ENCODE measurements around the gene DCAF15. TPM values are rescaled to one million over a fixed set of nuclear protein-coding genes. Genes with fewer than 3 reads are reported as not detected.

The DCAF15 gene
- total RNA-seq, 1 donor, result 13.4 TPM

- DNase-seq (ENCODE audit: low read depth), result no peak
- no peak for TF ChIP-seq CTCF (IDR thresholded peaks at IDR 0.05; ENCODE audit: insufficient read depth, low read depth, low read length)
Measured at GRCh38 chr19:13908674-13909073, 43.6 kb upstream of the DCAF15 start.

GRCh38 chr19:13909430-13909829 lies 42.9 kb upstream of the DCAF15 start:
- H3K4me3 ChIP-seq (ENCODE audit: low read depth, low read length), result no peak overlapping the region
- DNase-seq (ENCODE audit: low read depth), result no peak
- TF ChIP-seq CTCF (IDR thresholded peaks at IDR 0.05; ENCODE audit: insufficient read depth, low read depth, low read length), result no peak

More at GRCh38 chr19:13908674-13909073, 43.6 kb upstream of the DCAF15 start:
- H3K4me3 ChIP-seq (ENCODE audit: low read depth, low read length), result no peak overlapping the region

- no peak for TF ChIP-seq CTCF (IDR thresholded peaks at IDR 0.05; ENCODE audit: insufficient read depth, low read depth, low read length)
- H3K4me3 ChIP-seq (ENCODE audit: low read depth, low read length), result no peak overlapping the region
- DNase-seq (ENCODE audit: low read depth), result no peak
Measured at GRCh38 chr19:13913352-13913751, 39.0 kb upstream of the DCAF15 start.

GRCh38 chr19:13914777-13915176 lies 37.5 kb upstream of the DCAF15 start:
- no peak for TF ChIP-seq CTCF (IDR thresholded peaks at IDR 0.05; ENCODE audit: insufficient read depth, low read depth, low read length)
- no peak for DNase-seq (ENCODE audit: low read depth)
- H3K4me3 ChIP-seq (ENCODE audit: low read depth, low read length), result no peak overlapping the region

GRCh38 chr19:13917888-13918406 lies 34.4 kb upstream of the DCAF15 start:
- TF ChIP-seq CTCF (IDR thresholded peaks at IDR 0.05; ENCODE audit: insufficient read depth, low read depth, low read length), result no peak
- DNase-seq (ENCODE audit: low read depth), result no peak
- no peak overlapping the region for H3K4me3 ChIP-seq (ENCODE audit: low read depth, low read length)

GRCh38 chr19:13918726-13919411 lies 33.4 kb upstream of the DCAF15 start:
- no peak overlapping the region for H3K4me3 ChIP-seq (ENCODE audit: low read depth, low read length)
- DNase-seq (ENCODE audit: low read depth), result no peak
- no peak for TF ChIP-seq CTCF (IDR thresholded peaks at IDR 0.05; ENCODE audit: insufficient read depth, low read depth, low read length)

- no peak for DNase-seq (ENCODE audit: low read depth)
- no peak overlapping the region for H3K4me3 ChIP-seq (ENCODE audit: low read depth, low read length)
Measured at GRCh38 chr19:13920524-13920923, 31.8 kb upstream of the DCAF15 start.

More at GRCh38 chr19:13920524-13920923, 31.8 kb upstream of the DCAF15 start:
- no peak for TF ChIP-seq CTCF (IDR thresholded peaks at IDR 0.05; ENCODE audit: insufficient read depth, low read depth, low read length)

Data from fibroblast of villous mesenchyme (primary cell).